OCI-LY7 (cell line): ENCODE measurements around the gene MGST1. TPM values are rescaled to one million over a fixed set of nuclear protein-coding genes. Genes with fewer than 3 reads are reported as not detected.

ENCODE experiments used
- BruUV-seq: library from RNA; stranded (reverse); fragments of 400-500 nt; replicated peaks from 2 replicates; lab custom pipeline; 2021; lab: Mats Ljungman, UMichigan
- CTCF ChIA-PET: fragments of 300-600 bp; sonication (Branson Sonifier 250); formaldehyde crosslinking; loops from one replicate; lab custom pipeline; 2022; ENCODE audit warnings: antibody characterized with exemption; ENCODE audit not compliant: unreplicated experiment; lab: Charles Lee
- POLR2A ChIA-PET: fragments of 300-600 bp; sonication (Branson Sonifier 250); formaldehyde crosslinking; loops from one replicate; lab custom pipeline; 2022; ENCODE audit warnings: antibody characterized with exemption; lab: Charles Lee
- DNase-seq: peaks from one replicate; pipeline ENCODE4 v3.0.0-alpha.2; 2015; ENCODE audit warnings: low spot score
- H2AFZ ChIP-seq: fragments of 200-600 bp; sonication (generic), shearing (Covaris generic); 2 replicates; pipeline ENCODE4 v1.6.1; 2014; ENCODE audit warnings: mild to moderate bottlenecking, antibody characterized with exemption, low read length, moderate library complexity
- H3K27ac ChIP-seq: fragments of 200-600 bp; sonication (generic); 2 replicates; pipeline ENCODE4 v1.5.1; 2014; ENCODE audit warnings: mixed run types, low read depth, mild to moderate bottlenecking, moderate library complexity, low read length, inconsistent platforms; ENCODE audit not compliant: poor library complexity, severe bottlenecking
- H3K36me3 ChIP-seq: fragments of 200-600 bp; sonication (generic); 2 replicates; pipeline ENCODE4 v1.6.1; 2014; ENCODE audit warnings: mild to moderate bottlenecking, antibody characterized with exemption, low read length, moderate library complexity, mixed read lengths; ENCODE audit not compliant: insufficient read depth
- H3K4me1 ChIP-seq: fragments of 200-600 bp; sonication (generic); 2 replicates; pipeline ENCODE4 v1.5.1; 2014; ENCODE audit warnings: mild to moderate bottlenecking, low read length; ENCODE audit not compliant: insufficient read depth, poor library complexity, severe bottlenecking
- H3K4me2 ChIP-seq: fragments of 200-600 bp; sonication (generic); 2 replicates; pipeline ENCODE4 v1.6.1; 2014; ENCODE audit warnings: mild to moderate bottlenecking, low read length
- H3K4me3 ChIP-seq: fragments of 200-600 bp; sonication (generic); 2 replicates; pipeline ENCODE4 v1.5.1; 2014; ENCODE audit warnings: mild to moderate bottlenecking, low read depth, low read length; ENCODE audit not compliant: poor library complexity, severe bottlenecking
- H3K79me2 ChIP-seq: fragments of 200-600 bp; sonication (generic); 2 replicates; pipeline ENCODE4 v1.6.1; 2016; ENCODE audit warnings: low read depth, mild to moderate bottlenecking, low read length, moderate library complexity, mixed read lengths; ENCODE audit not compliant: insufficient read depth
- H3K9me2 ChIP-seq: fragments of 200-600 bp; sonication (generic); 2 replicates; pipeline ENCODE4 v1.6.1; 2016; ENCODE audit warnings: mild to moderate bottlenecking, low read length, mixed read lengths; ENCODE audit not compliant: insufficient read depth
- H3K9me3 ChIP-seq: fragments of 200-600 bp; sonication (generic); 2 replicates; pipeline ENCODE4 v1.6.1; 2014; ENCODE audit warnings: mild to moderate bottlenecking, mixed run types, low read length, mixed read lengths
- H4K20me1 ChIP-seq: fragments of 200-600 bp; sonication (generic); 2 replicates; pipeline ENCODE4 v1.6.1; 2014; ENCODE audit warnings: mild to moderate bottlenecking, antibody characterized with exemption, low read length, moderate library complexity, mixed read lengths; ENCODE audit not compliant: insufficient read depth
- EZH2phosphoT487 ChIP-seq: fragments of 200-600 bp; sonication (generic); IDR thresholded peaks from 2 replicates; pipeline ENCODE4 v1.6.1; 2018; ENCODE audit warnings: low read depth, borderline replicate concordance, mild to moderate bottlenecking, mixed run types, antibody characterized with exemption, low read length, moderate library complexity, mixed read lengths
- intact Hi-C: fragments of 100-400 bp; cut with micrococcal nuclease; formaldehyde crosslinking; loops from one replicate; pipeline ENCODE4 v1.10.0; 2022; ENCODE audit not compliant: unreplicated experiment
- total RNA-seq, 2 experiments: library from RNA; depleted of rRNA in 1 of 2; stranded (reverse); fragments of >200 nt in 1 of 2; shearing (Covaris generic) in 1 of 2; gene quantifications; 2 replicates each; pipeline ENCODE4 v1.2.3, GENCODE V29; 2014 to 2022
- TF ChIP-seq, protein P1 (sequence below): fragments of 200-600 bp; sonication (generic); conservative IDR thresholded peaks from 2 replicates; pipeline ENCODE4 v1.5.1; 2014; ENCODE audit warnings: mild to moderate bottlenecking, antibody characterized with exemption, low read length, moderate library complexity, mixed read lengths

Gene MGST1
- total RNA-seq, 2 experiments from 2014 or later: 16.5 to 67.4 TPM

DNA sequence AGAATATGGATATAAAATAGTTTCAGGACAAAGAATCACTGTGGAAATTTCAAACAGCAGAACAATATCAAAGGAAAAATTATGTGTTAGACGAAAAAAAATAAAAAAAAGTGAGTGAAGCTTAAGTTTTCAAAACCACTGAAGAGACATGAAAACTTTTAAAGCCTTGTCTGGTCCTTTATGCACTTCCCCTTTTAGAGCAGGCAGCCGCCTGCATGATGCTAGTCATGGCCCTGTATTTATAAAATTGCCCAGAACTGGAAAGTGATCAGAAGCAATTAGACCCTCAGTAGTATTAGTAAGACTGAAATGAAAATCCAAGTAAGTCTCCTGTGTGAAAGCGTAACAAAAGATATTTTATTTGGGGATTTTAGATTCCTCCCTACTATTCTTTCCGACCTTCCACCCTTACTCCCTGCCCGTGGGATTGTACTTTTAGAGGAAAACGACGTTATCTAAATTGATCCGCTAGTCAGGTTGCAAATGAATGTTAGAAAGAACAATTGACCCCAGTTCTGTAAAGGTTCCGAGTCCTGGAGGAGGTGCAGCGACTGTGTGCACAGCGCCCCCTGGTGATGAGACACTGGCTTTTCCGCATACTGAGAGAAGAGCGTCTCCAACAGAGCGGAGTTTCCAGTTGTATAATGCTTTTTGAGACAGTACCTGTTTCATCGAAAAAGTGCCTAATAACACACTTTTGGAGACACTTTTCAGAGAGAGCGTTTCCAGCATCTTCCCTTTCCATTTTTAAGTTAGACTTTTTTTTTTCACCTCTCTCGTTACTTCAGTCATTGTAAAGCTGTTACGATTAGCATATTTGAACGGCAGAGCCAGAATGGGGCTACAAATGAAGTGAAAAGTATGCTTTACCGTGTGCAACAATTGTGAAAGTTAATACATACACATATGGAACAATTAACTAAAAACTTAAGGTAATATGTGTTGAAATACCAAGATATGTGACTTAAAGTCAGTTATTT lies 12.4 kb downstream of the MGST1 start:
- Histone ChIP-seq H3K79me2 (no peaks in the 10 kb centered on the region), H3K9me3 (no peaks in the 10 kb centered on the region), H3K9me2 (no peaks in the 10 kb centered on the region), H3K4me2 (no peak overlapping the region), H3K4me1 (peaks cover 9% of the 10 kb centered on the region), H2AFZ (peak overlapping the region; percentile 2; the same call in 1 of the 2 replicates), H3K27ac (no peak overlapping the region), H3K36me3 (peaks cover 80% of the 10 kb centered on the region), H3K4me3 (no peak overlapping the region), H4K20me1 (no peaks in the 10 kb centered on the region)
- intact Hi-C loops: loop anchor here (1.0 to 5.0 kb wide), 4 partner anchors 170 to 378 kb away; no protein-coding TSS in a partner anchor
- TF ChIP-seq, protein P1, sequence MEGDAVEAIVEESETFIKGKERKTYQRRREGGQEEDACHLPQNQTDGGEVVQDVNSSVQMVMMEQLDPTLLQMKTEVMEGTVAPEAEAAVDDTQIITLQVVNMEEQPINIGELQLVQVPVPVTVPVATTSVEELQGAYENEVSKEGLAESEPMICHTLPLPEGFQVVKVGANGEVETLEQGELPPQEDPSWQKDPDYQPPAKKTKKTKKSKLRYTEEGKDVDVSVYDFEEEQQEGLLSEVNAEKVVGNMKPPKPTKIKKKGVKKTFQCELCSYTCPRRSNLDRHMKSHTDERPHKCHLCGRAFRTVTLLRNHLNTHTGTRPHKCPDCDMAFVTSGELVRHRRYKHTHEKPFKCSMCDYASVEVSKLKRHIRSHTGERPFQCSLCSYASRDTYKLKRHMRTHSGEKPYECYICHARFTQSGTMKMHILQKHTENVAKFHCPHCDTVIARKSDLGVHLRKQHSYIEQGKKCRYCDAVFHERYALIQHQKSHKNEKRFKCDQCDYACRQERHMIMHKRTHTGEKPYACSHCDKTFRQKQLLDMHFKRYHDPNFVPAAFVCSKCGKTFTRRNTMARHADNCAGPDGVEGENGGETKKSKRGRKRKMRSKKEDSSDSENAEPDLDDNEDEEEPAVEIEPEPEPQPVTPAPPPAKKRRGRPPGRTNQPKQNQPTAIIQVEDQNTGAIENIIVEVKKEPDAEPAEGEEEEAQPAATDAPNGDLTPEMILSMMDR: peak; percentile 98
- TF ChIP-seq EZH2phosphoT487: no peak
- CTCF ChIA-PET: interaction anchor here (0.6 kb wide), 1 partner anchor 1032 kb away, joined by 3 read pairs; no protein-coding TSS in a partner anchor
- DNase-seq: peak; percentile 72
- POLR2A ChIA-PET: no interaction called here
- BruUV-seq: no TSS peak

DNA sequence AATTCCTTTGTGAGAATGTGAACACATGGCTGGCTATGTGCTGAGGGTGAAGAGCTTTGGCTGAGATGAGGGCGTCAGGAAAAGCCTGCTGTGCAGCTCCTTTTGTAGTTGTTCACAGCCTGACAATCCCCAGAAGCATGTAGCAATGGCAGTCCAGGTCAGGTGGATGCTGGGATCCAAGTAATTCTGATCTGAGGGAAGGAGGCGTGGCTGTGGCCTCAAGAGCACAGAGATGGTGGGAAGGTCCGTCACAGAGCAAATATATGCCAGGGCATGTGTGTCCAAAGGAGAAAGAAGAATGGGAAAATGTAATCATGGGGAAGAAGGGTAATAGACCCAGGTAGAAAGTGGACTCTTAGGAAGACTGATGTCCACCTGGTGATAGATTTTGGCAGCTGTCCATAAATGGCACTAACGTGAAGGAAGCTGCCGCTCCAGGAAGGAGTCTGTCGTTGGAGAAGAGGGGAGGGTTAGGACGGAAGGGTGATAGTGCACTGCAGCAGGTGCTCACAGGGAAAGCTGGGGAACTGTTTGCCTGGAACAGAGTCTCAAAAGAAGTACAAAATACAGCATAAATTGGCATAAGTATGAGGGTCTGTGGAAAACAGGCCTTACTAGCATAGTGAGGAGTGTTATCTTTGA lies 13.8 kb downstream of the MGST1 start:
- H3K36me3 ChIP-seq: peaks cover 68% of the 10 kb centered on the region
- H3K79me2 ChIP-seq: no peaks in the 10 kb centered on the region
- H3K4me3 ChIP-seq: no peak overlapping the region
- POLR2A ChIA-PET: no interaction called here
- H2AFZ ChIP-seq: no peak overlapping the region
- H3K4me2 ChIP-seq: no peak overlapping the region
- CTCF ChIA-PET: no interaction called here
- H3K9me3 ChIP-seq: no peaks in the 10 kb centered on the region
- no peak overlapping the region for H3K27ac ChIP-seq
- intact Hi-C loops: loop anchor here (2.0 to 5.0 kb wide), 2 partner anchors 284 to 379 kb away; no protein-coding TSS in a partner anchor
- no peak for DNase-seq
- no peak for TF ChIP-seq EZH2phosphoT487
- no TSS peak for BruUV-seq
- H3K4me1 ChIP-seq: peaks cover 9% of the 10 kb centered on the region
- H3K9me2 ChIP-seq: no peaks in the 10 kb centered on the region
- no peaks in the 10 kb centered on the region for H4K20me1 ChIP-seq

DNA sequence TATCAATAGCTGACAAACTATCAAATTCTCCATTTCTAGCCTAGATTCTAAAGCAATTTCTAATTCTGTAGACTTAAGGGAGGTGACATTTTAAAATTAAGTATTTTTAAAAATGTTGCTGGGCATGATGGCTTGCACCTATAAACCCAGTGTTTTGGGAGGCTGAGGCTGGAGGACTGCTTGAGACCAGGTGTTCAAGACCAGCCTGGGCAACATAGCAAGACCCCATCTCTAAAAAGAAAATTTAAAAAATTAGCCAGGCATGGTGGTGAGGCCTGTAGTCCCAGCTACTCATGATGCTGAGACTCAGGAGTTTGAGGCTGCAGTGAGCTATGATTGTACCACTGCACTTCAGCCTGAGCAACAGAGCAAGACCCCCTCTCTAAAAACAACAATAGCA lies 15.1 kb downstream of the MGST1 start:
- Histone ChIP-seq H3K9me3 (no peaks in the 10 kb centered on the region), H3K27ac (no peak overlapping the region), H3K4me2 (no peak overlapping the region), H4K20me1 (no peaks in the 10 kb centered on the region), H3K36me3 (peaks cover 55% of the 10 kb centered on the region), H3K4me3 (no peak overlapping the region), H2AFZ (no peak overlapping the region), H3K79me2 (no peaks in the 10 kb centered on the region), H3K4me1 (peaks cover 9% of the 10 kb centered on the region), H3K9me2 (no peaks in the 10 kb centered on the region)
- ChIA-PET CTCF (no interaction called here), POLR2A (interaction anchor here (0.6 to 1.3 kb wide), 2 partner anchors 10 to 298 kb away, joined by 3 to 8 read pairs; no protein-coding TSS in a partner anchor)
- intact Hi-C loops: loop anchor here (5.0 kb wide), 1 partner anchor 380 kb away; no protein-coding TSS in a partner anchor
- TF ChIP-seq EZH2phosphoT487: no peak
- TF ChIP-seq, protein P1: no peak
- no peak for DNase-seq
- no TSS peak for BruUV-seq
